Stimulated activated CD4-positive, alpha-beta T cell treated with anti-CD3 and anti-CD28 coated beads, Interleukin-1b, Interleukin-23, amount 100 ng/mL, for 48 hours (primary cell): Measurements from ENCODE around the gene TACC3.

Source experiments
- DNase-seq: peaks from one replicate; pipeline ENCODE4 v3.0.0-alpha.2; 2020

Gene TACC3

GRCh38 chr4:1778642-1779392 lies 57.5 kb downstream of the TACC3 start:
- no peak for DNase-seq

GRCh38 chr4:1779588-1780382 lies 58.5 kb downstream of the TACC3 start:
- no peak for DNase-seq

GRCh38 chr4:1780435-1780834 lies 59.1 kb downstream of the TACC3 start:
- no peak for DNase-seq

- DNase-seq: no peak
Observed at GRCh38 chr4:1783015-1783414, 61.7 kb downstream of the TACC3 start.

GRCh38 chr4:1783970-1784369 lies 62.6 kb downstream of the TACC3 start:
- DNase-seq: no peak

GRCh38 chr4:1784395-1784788 lies 63.1 kb downstream of the TACC3 start:
- no peak for DNase-seq

- DNase-seq: no peak
Observed at GRCh38 chr4:1784789-1785591, 63.7 kb downstream of the TACC3 start.

- no peak for DNase-seq
Observed at GRCh38 chr4:1785592-1785991, 64.3 kb downstream of the TACC3 start.

GRCh38 chr4:1786544-1787362 lies 65.4 kb downstream of the TACC3 start:
- no peak for DNase-seq

- DNase-seq: no peak
Observed at GRCh38 chr4:1787411-1788077, 66.2 kb downstream of the TACC3 start.

GRCh38 chr4:1788254-1788973 lies 67.1 kb downstream of the TACC3 start:
- no peak for DNase-seq

- no peak for DNase-seq
Observed at GRCh38 chr4:1789552-1789951, 68.2 kb downstream of the TACC3 start.

- DNase-seq: no peak
Observed at GRCh38 chr4:1790005-1790404, 68.7 kb downstream of the TACC3 start.

GRCh38 chr4:1792158-1792831 lies 71.0 kb downstream of the TACC3 start:
- DNase-seq: no peak

GRCh38 chr4:1792832-1793495 lies 71.6 kb downstream of the TACC3 start, which contains the start of gene FGFR3:
TSS of gene FGFR3 (plus strand) at chr4:1793293. CDS start at chr4:1793935, 642 bp downstream.
- DNase-seq: no peak

- no peak for DNase-seq
Observed at GRCh38 chr4:1793496-1793840, 72.1 kb downstream of the TACC3 start.

GRCh38 chr4:1793940-1794808 lies 72.9 kb downstream of the TACC3 start:
- DNase-seq: no peak
